B cell (primary cell): ENCODE measurements around the gene DNAH8.

Source experiments
- CTCF ChIP-seq: fragments of 200-600 bp; IDR thresholded peaks from one replicate; pipeline ENCODE4 v1.8.0; 2022; ENCODE audit warnings: antibody characterized with exemption, mild to moderate bottlenecking
- EZH2 ChIP-seq: IDR thresholded peaks from 2 replicates; pipeline ENCODE4 v1.6.1; 2012; ENCODE audit warnings: borderline replicate concordance, low read depth, mild to moderate bottlenecking, moderate library complexity, low read length; ENCODE audit not compliant: insufficient read depth, poor library complexity, severe bottlenecking

- TF ChIP-seq CTCF, result no peak
- TF ChIP-seq EZH2, result no peak
Observed at GRCh38 chr6:38722038-38722437, 6.9 kb downstream of the DNAH8 start.
